HG03439 (cell line): Measurements from ENCODE around the gene AP2A2.

ENCODE experiments used
- ATAC-seq: cut with Tn5 transposase; IDR thresholded peaks from one replicate; pipeline ENCODE4 v1.9.1; 2021; ENCODE audit warnings: mild to moderate bottlenecking, moderate library complexity; ENCODE audit not compliant: unreplicated experiment

Gene AP2A2

DNA sequence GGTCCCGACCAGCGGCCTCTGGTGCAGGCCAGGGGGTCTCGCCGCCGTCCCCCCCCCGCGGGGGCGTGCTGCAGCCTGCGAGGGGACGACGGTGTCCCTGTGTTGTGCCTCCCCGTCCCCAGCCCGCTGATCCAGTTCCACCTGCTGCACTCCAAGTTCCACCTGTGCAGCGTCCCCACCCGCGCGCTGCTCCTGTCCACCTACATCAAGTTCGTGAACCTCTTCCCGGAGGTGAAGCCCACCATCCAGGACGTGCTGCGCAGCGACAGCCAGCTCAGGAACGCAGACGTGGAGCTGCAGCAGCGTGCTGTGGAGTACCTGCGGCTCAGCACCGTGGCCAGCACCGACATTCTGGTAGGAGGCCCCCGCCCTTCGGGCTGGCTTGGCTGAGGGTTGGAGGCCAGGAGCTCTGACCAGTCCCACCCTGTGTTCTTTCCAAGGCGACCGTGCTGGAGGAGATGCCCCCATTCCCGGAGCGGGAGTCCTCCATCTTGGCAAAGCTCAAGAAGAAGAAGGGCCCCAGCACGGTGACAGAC, 68.0 kb downstream of the AP2A2 start:
- ATAC-seq = no peak

DNA sequence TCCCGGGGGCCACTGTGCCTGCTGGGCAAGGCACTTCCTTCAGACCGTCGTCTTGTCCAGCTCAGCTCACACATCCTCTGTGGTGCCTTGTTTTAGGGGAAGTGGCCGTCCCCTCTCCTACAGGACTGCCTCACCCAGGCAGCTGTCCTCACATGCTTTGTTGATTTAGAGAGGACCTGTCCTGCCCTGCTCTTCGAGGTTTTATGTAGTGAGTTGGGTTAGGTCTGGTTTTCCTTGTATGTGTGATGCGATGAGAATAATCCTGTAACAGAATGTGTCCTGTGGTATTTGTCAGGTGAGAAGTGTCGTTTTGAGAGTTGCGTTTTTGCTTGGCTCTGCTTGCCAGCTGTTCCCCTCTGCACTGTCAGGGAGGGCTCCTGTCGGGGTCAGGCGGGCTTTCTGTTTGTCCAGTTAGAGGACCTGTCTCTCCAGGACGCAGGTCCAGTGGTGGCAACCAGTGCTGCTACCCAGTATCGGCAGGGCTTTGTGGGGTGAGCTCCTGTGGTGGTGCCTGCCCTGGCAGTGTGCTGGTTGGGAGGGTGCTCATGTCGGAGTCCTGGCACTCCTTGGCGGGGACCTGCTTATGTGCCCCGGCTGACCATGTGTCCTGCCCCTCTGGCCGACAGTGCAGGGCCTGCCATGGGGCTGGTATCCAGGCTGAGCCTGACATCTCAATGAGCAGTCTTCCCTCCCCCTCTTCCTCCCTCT, 69.5 kb downstream of the AP2A2 start:
- ATAC-seq = no peak

- no peak for ATAC-seq
Measured at GRCh38 chr11:995752-996420, 70.2 kb downstream of the AP2A2 start.

DNA sequence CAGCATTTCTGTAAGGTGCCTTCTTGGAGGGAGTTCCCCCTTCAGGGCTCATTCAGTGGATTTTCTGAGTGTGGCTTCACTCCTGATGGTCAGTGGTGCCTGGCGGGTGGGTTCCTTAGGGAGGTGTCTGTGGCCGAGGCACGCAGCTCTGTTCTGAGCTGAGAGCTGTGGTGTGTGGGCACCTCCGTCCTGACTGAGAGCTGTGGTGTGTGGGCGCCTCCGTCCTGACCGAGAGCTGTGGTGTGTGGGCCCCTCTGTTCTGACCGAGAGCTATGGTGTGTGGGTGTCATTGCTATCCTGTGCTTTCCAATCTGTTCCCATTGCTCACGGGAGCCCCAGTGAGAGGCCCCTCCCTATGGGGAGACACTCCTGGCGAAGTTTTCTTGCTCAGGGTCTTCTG, 71.0 kb downstream of the AP2A2 start:
- no peak for ATAC-seq

GRCh38 chr11:997907-998306, 72.2 kb downstream of the AP2A2 start:
- ATAC-seq = no peak

- ATAC-seq = no peak
Measured at GRCh38 chr11:999009-999408, 73.3 kb downstream of the AP2A2 start.

DNA sequence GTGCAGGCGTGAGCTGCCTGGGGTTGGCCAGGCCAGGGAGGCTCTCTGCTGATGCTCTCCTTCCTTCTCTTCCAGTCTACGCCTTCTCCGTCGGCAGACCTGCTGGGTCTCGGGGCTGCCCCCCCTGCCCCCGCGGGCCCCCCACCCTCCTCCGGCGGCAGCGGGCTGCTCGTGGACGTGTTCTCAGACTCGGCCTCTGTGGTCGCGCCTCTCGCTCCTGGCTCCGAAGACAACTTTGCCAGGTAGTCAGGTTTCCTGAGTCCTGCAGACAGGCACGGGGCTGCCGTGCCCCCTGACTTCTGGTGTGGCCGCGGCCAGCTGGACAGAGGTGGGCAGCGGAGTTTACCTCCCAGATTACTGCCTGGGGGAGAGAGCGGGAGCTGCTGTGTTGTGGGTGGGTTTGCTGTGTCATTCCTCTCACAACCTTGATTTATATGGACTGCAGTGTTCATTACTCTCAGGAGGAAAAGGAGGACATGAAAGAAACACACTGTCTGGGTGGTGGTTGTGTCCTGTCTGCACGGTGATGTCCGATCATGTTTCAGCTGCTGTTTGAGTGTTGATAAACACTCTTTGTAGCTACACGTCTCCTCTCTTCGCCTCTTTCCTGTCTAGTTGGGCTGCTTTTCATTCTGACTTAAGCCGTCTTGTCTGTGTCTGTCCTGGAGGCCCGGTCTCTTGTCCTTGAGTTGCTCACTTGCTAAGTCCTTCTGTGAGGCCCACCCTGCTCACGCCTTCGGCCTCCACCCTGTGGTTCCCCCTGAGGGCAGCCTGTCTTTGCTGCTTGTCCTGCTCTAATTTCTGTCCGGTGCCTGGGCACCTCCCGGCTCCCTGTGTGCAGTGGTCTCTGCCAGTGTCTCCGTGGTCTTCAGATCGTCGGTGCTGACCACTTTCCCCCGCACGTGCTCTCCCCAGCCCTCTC, 74.9 kb downstream of the AP2A2 start:
- no peak for ATAC-seq

GRCh38 chr11:1001617-1002405, 76.1 kb downstream of the AP2A2 start:
- ATAC-seq = no peak

DNA sequence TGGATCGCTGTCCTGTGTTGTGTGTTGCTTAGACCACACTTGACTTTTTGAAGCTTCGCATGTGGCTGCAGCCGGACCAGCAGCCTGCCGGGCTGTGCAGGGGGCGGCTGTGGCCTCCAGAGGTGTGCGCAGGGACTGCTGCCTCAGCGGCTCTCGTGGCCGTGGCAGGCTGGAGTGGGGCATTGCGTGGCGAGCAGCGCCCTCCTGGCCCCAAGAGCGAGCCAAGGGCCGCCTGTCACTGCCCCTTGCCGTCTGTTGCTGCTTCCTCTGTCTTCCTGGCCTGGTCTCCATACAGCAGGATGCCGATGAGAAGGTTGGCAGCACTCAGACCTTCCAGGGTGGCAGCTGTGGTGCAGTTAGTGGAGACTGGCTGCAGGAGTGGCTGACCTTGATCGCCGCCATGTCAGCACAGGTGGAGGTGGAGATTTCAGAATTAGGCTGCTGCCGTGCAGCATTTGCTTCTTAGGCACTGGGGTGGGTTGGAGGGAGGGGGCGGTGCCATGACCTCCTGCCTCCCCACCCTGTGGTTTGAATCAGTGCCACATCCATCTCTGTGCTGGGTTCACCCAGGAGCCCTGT, 76.8 kb downstream of the AP2A2 start:
- ATAC-seq = no peak

- ATAC-seq = no peak
Measured at GRCh38 chr11:1003159-1003558, 77.5 kb downstream of the AP2A2 start.

GRCh38 chr11:1005928-1006327, 80.3 kb downstream of the AP2A2 start:
- no peak for ATAC-seq

DNA sequence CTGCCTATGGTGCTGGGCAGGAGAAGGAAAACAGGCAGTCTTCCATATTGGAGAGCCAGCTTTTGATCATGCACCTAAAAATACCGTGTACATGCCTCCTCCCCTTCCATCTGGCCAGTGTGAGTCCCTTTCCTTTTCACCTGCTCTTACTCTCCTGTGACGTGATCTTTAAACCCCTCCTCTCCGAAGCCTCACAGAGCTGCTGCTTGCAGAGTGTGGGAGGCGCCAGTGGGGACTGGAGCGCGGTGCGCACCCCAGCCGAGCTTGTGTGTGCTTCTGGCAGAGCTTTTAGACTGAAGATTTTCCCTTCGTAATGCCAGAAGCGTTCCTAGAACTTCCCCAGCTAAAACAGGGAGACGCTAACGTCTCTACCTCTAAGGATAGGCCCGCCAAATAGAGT, 81.1 kb downstream of the AP2A2 start:
- no peak for ATAC-seq

- ATAC-seq = no peak
Measured at GRCh38 chr11:1007279-1007678, 81.6 kb downstream of the AP2A2 start.

DNA sequence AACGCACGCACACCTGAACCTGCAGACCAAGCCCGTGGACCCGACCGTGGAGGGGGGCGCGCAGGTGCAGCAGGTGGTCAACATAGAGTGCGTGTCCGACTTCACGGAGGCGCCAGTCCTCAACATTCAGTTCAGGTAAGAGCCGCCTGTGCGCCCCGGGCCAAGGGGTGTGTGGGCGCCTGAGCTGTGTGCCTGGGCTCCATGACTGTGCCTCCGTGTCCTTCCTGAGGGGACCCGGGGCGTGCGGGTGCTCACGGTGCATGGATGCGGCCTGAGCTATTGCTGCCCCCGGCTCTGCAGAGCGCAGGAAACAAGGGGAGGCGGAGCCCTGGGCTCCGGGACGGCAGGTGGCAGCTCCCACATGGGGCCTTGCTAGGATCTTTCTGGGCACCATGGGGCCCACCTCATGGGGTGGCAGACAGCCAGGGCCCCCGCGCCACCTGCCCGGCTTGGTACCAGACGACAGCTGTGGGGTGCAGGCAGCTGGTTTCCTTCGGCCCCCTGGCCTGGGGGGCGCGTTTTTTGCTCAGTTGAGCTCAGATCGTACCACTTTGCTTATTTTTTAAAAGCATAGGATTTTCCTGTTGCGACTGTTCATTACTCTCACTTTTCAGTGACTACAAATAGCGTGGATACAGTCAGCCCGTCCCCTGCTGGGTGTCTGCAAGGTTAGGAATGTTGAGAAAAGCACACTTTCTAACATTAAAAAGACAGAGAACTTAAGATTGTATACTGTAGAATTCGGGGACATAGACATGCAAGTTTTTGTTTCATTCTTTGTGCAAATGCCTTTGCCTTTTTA, 82.5 kb downstream of the AP2A2 start:
- no peak for ATAC-seq

- ATAC-seq = no peak
Measured at GRCh38 chr11:1008803-1009145, 83.1 kb downstream of the AP2A2 start.

DNA sequence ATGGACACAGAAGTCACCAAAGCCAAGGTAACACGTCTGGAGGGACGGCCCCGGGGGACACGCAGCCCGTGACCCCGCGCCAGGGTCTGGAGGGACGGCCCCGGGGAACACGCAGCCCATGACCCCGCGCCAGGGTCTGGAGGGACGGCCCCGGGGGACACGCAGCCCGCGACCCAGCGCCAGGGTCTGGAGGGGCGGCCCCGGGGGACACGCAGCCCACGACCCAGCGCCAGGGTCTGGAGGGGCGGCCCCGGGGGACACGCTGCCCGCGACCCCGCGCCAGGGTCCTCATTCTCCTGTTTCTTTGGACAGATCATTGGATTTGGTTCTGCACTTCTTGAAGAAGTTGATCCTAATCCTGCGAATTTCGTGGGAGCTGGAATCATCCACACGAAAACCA, 83.7 kb downstream of the AP2A2 start:
- no peak for ATAC-seq

DNA sequence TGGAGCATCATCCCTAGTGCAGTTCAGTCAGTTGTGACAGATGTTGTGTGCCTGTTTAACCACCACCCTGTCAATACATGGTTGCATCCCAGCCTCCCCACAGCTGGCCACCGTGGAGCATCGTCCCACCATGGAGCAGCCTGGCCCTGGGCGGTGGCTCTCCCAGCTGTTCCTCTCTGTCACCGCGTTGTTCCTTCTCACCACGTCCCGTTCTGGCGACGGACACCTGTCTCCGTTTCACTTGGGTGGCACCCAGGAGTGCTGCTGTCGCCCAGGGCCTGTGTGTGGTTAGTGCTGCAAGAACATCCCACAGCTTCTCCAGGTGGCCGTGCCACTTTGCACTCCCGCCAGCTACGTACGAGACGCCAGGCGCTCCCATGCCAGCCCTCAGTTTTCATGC, 84.3 kb downstream of the AP2A2 start:
- no peak for ATAC-seq

GRCh38 chr11:1010551-1011319, 85.1 kb downstream of the AP2A2 start:
- ATAC-seq = no peak

DNA sequence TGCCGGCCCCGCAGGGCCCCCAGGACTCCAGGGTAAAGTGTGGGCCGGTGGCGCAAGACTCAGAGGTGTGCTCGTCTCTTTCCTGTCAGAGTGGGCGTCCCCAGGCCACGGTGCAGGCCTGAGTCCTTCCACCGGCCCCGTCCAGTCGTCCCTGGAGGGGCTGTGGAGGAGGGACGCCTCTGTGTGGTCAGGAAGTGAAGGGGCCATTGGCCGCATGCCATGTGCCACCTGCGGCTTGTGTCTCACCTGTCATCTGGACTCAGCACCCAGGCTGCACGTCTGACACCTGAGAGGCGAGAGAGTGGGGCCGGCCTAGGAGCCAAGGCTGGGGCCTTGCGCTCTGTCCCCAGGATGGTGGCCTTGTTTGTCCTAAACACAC, 85.6 kb downstream of the AP2A2 start:
- no peak for ATAC-seq
